Right atrium auricular region (tissue), 2 donors: ENCODE measurements around the gene CFAP126. TPM values are rescaled to one million over a fixed set of nuclear protein-coding genes. Genes with fewer than 3 reads are reported as not detected.
"Not testable (repeated sequence)": the region's sequence is repeated elsewhere in the genome, so short reads cannot be mapped to it uniquely, and the experiment has no call there.

ENCODE experiments used
- DNase-seq: peaks from one replicate; pipeline ENCODE4 v3.0.0-alpha.2; 2019; ENCODE audit warnings: low spot score
- H3K27ac ChIP-seq, 2 donors: fragments of 200-600 bp; sonication (generic); 1 replicate in 1 of 2; 2 replicates in 1 of 2; pipeline ENCODE4 v1.5.1; 2016 to 2019
- H3K27me3 ChIP-seq, 2 donors: fragments of 200-600 bp; sonication (generic); one replicate each; pipeline versions ENCODE4 v1.5.1 to v1.6.0; 2017 to 2019
- H3K36me3 ChIP-seq: fragments of 200-600 bp; sonication (generic); one replicate; pipeline ENCODE4 v1.5.1; 2016
- H3K4me1 ChIP-seq, 2 donors: fragments of 200-600 bp; sonication (generic); one replicate each; pipeline versions ENCODE4 v1.5.1 to v1.6.0; 2017 to 2019
- H3K4me3 ChIP-seq, 2 donors: fragments of 200-600 bp; sonication (generic); 1 replicate in 1 of 2; 2 replicates in 1 of 2; pipeline ENCODE4 v1.5.1; 2017 to 2019; ENCODE audit warnings: mild to moderate bottlenecking in 1 of 2, moderate library complexity in 1 of 2
- H3K9me3 ChIP-seq, 2 donors: fragments of 200-600 bp; sonication (generic); one replicate each; pipeline ENCODE4 v1.5.1; 2019
- CTCF ChIP-seq, 2 donors: fragments of 200-600 bp; sonication (generic); IDR thresholded peaks; one replicate each; pipeline ENCODE4 v1.5.1; 2019; ENCODE audit warnings: antibody characterized with exemption in 2 of 2
- total RNA-seq, 2 donors: library from RNA; depleted of rRNA; stranded (reverse); fragments of >200 nt; gene quantifications; one replicate each; pipeline ENCODE4 v1.1.0, GENCODE V29; 2016

Gene CFAP126
- total RNA-seq, 2 donors from 2014 or later: not detected

DNA sequence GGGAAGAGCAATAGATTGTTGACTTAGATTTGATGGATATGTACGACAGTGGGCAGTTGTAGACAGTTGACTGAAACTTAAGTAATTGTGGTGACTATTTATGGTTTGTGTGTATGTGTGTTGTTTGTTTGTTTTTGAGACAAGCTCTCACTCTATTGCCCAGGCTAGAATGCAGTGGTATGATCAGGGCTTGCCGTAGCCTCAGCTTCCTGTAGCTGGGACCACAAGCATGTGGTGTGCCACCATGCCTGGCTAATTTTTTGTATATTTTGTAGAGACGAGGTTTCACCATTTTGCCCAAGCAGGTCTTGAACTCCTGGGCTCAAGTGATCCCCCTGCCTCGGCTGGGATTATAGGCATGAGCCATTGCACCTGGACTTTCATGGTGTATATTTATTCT lies 43.7 kb downstream of the CFAP126 start:
- Histone ChIP-seq H3K4me3 (no peak overlapping the region), H3K9me3 (no peaks in the 10 kb centered on the region), H3K27ac (no peak overlapping the region), H3K27me3 (no peaks in the 10 kb centered on the region), H3K36me3 (peaks cover 42% of the 10 kb centered on the region), H3K4me1 (no peaks in the 10 kb centered on the region)
- DNase-seq: no peak
- TF ChIP-seq CTCF (IDR thresholded peaks at IDR 0.05): no peak

- H3K27ac ChIP-seq, H3K9me3 ChIP-seq, H3K36me3 ChIP-seq, H3K27me3 ChIP-seq, H3K4me3 ChIP-seq, DNase-seq: not testable (repeated sequence)
- H3K4me1 ChIP-seq: peaks cover 0 to 23% of the 10 kb centered on the region in 2 donors
Measured at GRCh38 chr1:161315841-161316674, 51.6 kb downstream of the CFAP126 start.

Other genes with a start within 250 kb of the CFAP126 start
- 10 to 100 TPM; 39.9 to 42.2 TPM for gene PFDN2, start 249.8 kb downstream of the CFAP126 start, total RNA-seq
- 10 to 100 TPM; 19.1 to 26.0 TPM for gene NIT1, start 249.8 kb downstream of the CFAP126 start, total RNA-seq
- 10 to 100 TPM; 21.8 to 28.9 TPM for gene DEDD, start 235.2 kb downstream of the CFAP126 start, total RNA-seq
- gene UFC1, start 213.9 kb downstream of the CFAP126 start, total RNA-seq: 10 to 100 TPM; 53.0 to 77.4 TPM
- gene USP21, start 208.4 kb downstream of the CFAP126 start, total RNA-seq: 10 to 100 TPM; 13.5 to 14.4 TPM
- gene PPOX, start 201.4 kb downstream of the CFAP126 start, total RNA-seq: 1 to 10 TPM; 8.3 to 9.6 TPM
- 10 to 100 TPM; 24.3 to 32.7 TPM for gene B4GALT3, start 190.4 kb downstream of the CFAP126 start, total RNA-seq
- 10 to 100 TPM; 12.6 to 19.5 TPM for gene ADAMTS4, start 168.8 kb downstream of the CFAP126 start, total RNA-seq
- 100 to 1,000 TPM; 148 to 311 TPM for gene NDUFS2, start 165.5 kb downstream of the CFAP126 start, total RNA-seq
- gene FCER1G, start 152.6 kb downstream of the CFAP126 start, total RNA-seq: 10 to 100 TPM; 16.8 to 77.8 TPM
- not detected for gene APOA2, start 144.2 kb downstream of the CFAP126 start, total RNA-seq
- 10 to 100 TPM; 23.9 to 35.3 TPM for gene TOMM40L, start 141.8 kb downstream of the CFAP126 start, total RNA-seq
- not detected for gene NR1I3, start 129.7 kb downstream of the CFAP126 start, total RNA-seq
- under 1 TPM in 1 of 2 donors, not detected in 1; 0.59 TPM for gene PCP4L1, start 109.1 kb downstream of the CFAP126 start, total RNA-seq
- 1 to 10 TPM; 1.7 to 5.1 TPM for gene MPZ, start 57.9 kb downstream of the CFAP126 start, total RNA-seq
- 100 to 1,000 TPM in 1 of 2 donors, 10 to 100 TPM in 1; 37.8 to 151 TPM for gene SDHC, start 53.5 kb downstream of the CFAP126 start, total RNA-seq
- 10 to 100 TPM in 1 of 2 donors, 1 to 10 TPM in 1; 9.5 to 45.7 TPM for gene FCGR2A, start 137.6 kb upstream of the CFAP126 start, total RNA-seq
- 1 to 10 TPM in 1 of 2 donors, under 1 TPM in 1; 0.48 to 1.3 TPM for gene HSPA6, start 156.7 kb upstream of the CFAP126 start, total RNA-seq
- gene FCGR3A, start 181.9 kb upstream of the CFAP126 start, total RNA-seq: 10 to 100 TPM in 1 of 2 donors, 1 to 10 TPM in 1; 2.9 to 39.1 TPM